ENCODE measurements around the gene VPS18. TPM values are rescaled to one million over a fixed set of nuclear protein-coding genes. Genes with fewer than 3 reads are reported as not detected.

Gene VPS18
- total RNA-seq, 1 donor from 2014 or later: 37.6 TPM

GRCh38 chr15:40846841-40847222 lies 47.4 kb upstream of the VPS18 start:
- Histone ChIP-seq H2AFZ (ENCODE audit: low read depth, low read length) (no peak overlapping the region), H3K4me3 (ENCODE audit: insufficient read depth, low read depth, low read length) (no peak overlapping the region), H3K27ac (ENCODE audit: low read depth, low read length) (no peak overlapping the region), H3K9me3 (ENCODE audit: insufficient read depth, low read depth, low read length) (no peaks in the 10 kb centered on the region), H3K9ac (ENCODE audit: low read length) (no peak overlapping the region), H4K20me1 (ENCODE audit: insufficient read depth, low read length) (no peaks in the 10 kb centered on the region), H3K79me2 (ENCODE audit: insufficient read depth, low read length) (no peaks in the 10 kb centered on the region), H3K4me1 (ENCODE audit: insufficient read depth, low read length) (peaks cover 13% of the 10 kb centered on the region), H3K27me3 (ENCODE audit: insufficient read depth, low read length) (peaks cover 11% of the 10 kb centered on the region), H3K4me2 (ENCODE audit: low read length) (no peak overlapping the region), H3K36me3 (ENCODE audit: insufficient read depth, low read length) (no peaks in the 10 kb centered on the region)
- H3K27ac Mint-ChIP-seq (ENCODE audit: unreplicated experiment): peak overlapping the region; percentile 14
- peaks cover 4% of the 10 kb centered on the region for H3K36me3 Mint-ChIP-seq (ENCODE audit: low read depth, unreplicated experiment)
- FAIRE-seq (no peak), DNase-seq (ENCODE audit: low read depth) (no peak)
- peaks cover 11% of the 10 kb centered on the region for H3K27me3 Mint-ChIP-seq (ENCODE audit: low read depth, unreplicated experiment)
- TF ChIP-seq CTCF (IDR thresholded peaks at IDR 0.05; ENCODE audit: insufficient read depth, low read depth, low read length) (no peak), EZH2 (IDR thresholded peaks at IDR 0.05; ENCODE audit: insufficient read depth, low read length) (no peak)
- H3K4me3 Mint-ChIP-seq (ENCODE audit: unreplicated experiment): peak overlapping the region; percentile 17
- no peaks in the 10 kb centered on the region for H3K9me3 Mint-ChIP-seq (ENCODE audit: unreplicated experiment)
- H3K4me1 Mint-ChIP-seq (ENCODE audit: low read depth, unreplicated experiment): peaks cover 32% of the 10 kb centered on the region

- DNase-seq (ENCODE audit: low read depth) (no peak), FAIRE-seq (no peak)
- Mint-ChIP-seq H3K4me1 (ENCODE audit: low read depth, unreplicated experiment) (peaks cover 32% of the 10 kb centered on the region), H3K4me3 (ENCODE audit: unreplicated experiment) (peak overlapping the region; percentile 17), H3K36me3 (ENCODE audit: low read depth, unreplicated experiment) (peaks cover 4% of the 10 kb centered on the region), H3K27ac (ENCODE audit: unreplicated experiment) (peak overlapping the region; percentile 14), H3K27me3 (ENCODE audit: low read depth, unreplicated experiment) (peaks cover 11% of the 10 kb centered on the region), H3K9me3 (ENCODE audit: unreplicated experiment) (no peaks in the 10 kb centered on the region)
- H3K4me1 ChIP-seq (ENCODE audit: insufficient read depth, low read length): peaks cover 13% of the 10 kb centered on the region
- H3K9ac ChIP-seq (ENCODE audit: low read length): no peak overlapping the region
- TF ChIP-seq CTCF (IDR thresholded peaks at IDR 0.05; ENCODE audit: insufficient read depth, low read depth, low read length): no peak
- no peak for TF ChIP-seq EZH2 (IDR thresholded peaks at IDR 0.05; ENCODE audit: insufficient read depth, low read length)
- peaks cover 11% of the 10 kb centered on the region for H3K27me3 ChIP-seq (ENCODE audit: insufficient read depth, low read length)
- H3K4me2 ChIP-seq (ENCODE audit: low read length): no peak overlapping the region
- no peak overlapping the region for H2AFZ ChIP-seq (ENCODE audit: low read depth, low read length)
- no peaks in the 10 kb centered on the region for H3K36me3 ChIP-seq (ENCODE audit: insufficient read depth, low read length)
- no peak overlapping the region for H3K4me3 ChIP-seq (ENCODE audit: insufficient read depth, low read depth, low read length)
- no peaks in the 10 kb centered on the region for H4K20me1 ChIP-seq (ENCODE audit: insufficient read depth, low read length)
- no peaks in the 10 kb centered on the region for H3K9me3 ChIP-seq (ENCODE audit: insufficient read depth, low read depth, low read length)
- H3K79me2 ChIP-seq (ENCODE audit: insufficient read depth, low read length): no peaks in the 10 kb centered on the region
- H3K27ac ChIP-seq (ENCODE audit: low read depth, low read length): no peak overlapping the region
These were observed 46.9 kb upstream of the VPS18 start for GRCh38 chr15:40847223-40847961.

- H3K9me3 Mint-ChIP-seq (ENCODE audit: unreplicated experiment): no peaks in the 10 kb centered on the region
- H3K9ac ChIP-seq (ENCODE audit: low read length): no peak overlapping the region
- H3K36me3 ChIP-seq (ENCODE audit: insufficient read depth, low read length): no peaks in the 10 kb centered on the region
- H3K4me3 Mint-ChIP-seq (ENCODE audit: unreplicated experiment): no peak overlapping the region
- H4K20me1 ChIP-seq (ENCODE audit: insufficient read depth, low read length): no peaks in the 10 kb centered on the region
- H3K9me3 ChIP-seq (ENCODE audit: insufficient read depth, low read depth, low read length): no peaks in the 10 kb centered on the region
- no peak overlapping the region for H3K4me3 ChIP-seq (ENCODE audit: insufficient read depth, low read depth, low read length)
- DNase-seq (ENCODE audit: low read depth) (no peak), FAIRE-seq (no peak)
- no peak overlapping the region for H2AFZ ChIP-seq (ENCODE audit: low read depth, low read length)
- peaks cover 2% of the 10 kb centered on the region for H3K4me1 ChIP-seq (ENCODE audit: insufficient read depth, low read length)
- H3K4me2 ChIP-seq (ENCODE audit: low read length): no peak overlapping the region
- H3K27me3 Mint-ChIP-seq (ENCODE audit: low read depth, unreplicated experiment): no peaks in the 10 kb centered on the region
- H3K27me3 ChIP-seq (ENCODE audit: insufficient read depth, low read length): no peaks in the 10 kb centered on the region
- H3K4me1 Mint-ChIP-seq (ENCODE audit: low read depth, unreplicated experiment): peaks cover 26% of the 10 kb centered on the region
- H3K27ac Mint-ChIP-seq (ENCODE audit: unreplicated experiment): no peak overlapping the region
- TF ChIP-seq EZH2 (IDR thresholded peaks at IDR 0.05; ENCODE audit: insufficient read depth, low read length) (no peak), CTCF (IDR thresholded peaks at IDR 0.05; ENCODE audit: insufficient read depth, low read depth, low read length) (no peak)
- H3K27ac ChIP-seq (ENCODE audit: low read depth, low read length): no peak overlapping the region
- peaks cover 4% of the 10 kb centered on the region for H3K36me3 Mint-ChIP-seq (ENCODE audit: low read depth, unreplicated experiment)
- H3K79me2 ChIP-seq (ENCODE audit: insufficient read depth, low read length): no peaks in the 10 kb centered on the region
These were observed 43.6 kb upstream of the VPS18 start for GRCh38 chr15:40850576-40851112.

Data from astrocyte (in vitro differentiated cells and primary cell).